ENCODE measurements around the gene RANBP10. TPM values are rescaled to one million over a fixed set of nuclear protein-coding genes. Genes with fewer than 3 reads are reported as not detected.

The RANBP10 gene
- total RNA-seq, 4 donors from 2014 or later, result 18.4 to 35.2 (median 27.6) TPM

DNA sequence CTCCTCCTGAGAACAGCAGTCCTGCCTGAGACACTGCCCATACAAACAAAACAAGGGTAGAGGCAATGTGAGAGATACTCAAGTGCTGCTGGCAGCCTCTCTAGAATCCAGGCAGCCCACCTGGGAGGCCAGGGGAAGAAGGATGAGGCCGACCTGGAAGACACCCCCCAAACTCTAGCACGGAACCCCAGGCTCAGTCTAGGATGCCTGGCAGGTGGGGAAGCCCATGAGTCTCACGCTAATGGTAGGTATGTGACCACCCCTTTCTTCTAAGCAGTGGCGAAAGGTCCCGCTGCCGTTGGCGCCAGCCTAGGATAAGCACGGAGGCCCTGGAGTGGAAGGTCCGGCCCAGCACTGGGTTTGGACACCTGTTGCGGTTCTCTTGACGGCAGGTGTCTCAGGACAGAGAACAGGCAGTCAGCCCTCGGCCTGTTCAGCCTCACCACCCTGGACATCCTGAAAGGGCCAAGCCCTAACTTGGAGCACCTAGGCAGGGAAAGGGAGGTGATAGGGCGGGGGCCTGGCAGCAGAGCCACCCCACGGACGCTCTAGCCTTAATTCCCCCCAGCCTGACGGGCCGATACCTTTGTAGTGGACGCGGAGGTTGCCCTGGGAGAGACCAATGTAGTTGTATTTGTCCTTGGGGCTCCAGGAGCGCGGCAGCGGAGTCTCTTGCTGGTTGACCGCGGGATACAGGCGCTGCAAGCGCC lies 487 bp downstream of the RANBP10 start:
- Histone ChIP-seq H3K27ac (peak overlapping the region; percentile 84), H3K9me3 (no peaks in the 10 kb centered on the region), H3K4me3 (peak overlapping the region; percentile 95), H3K36me3 (peaks cover 5% of the 10 kb centered on the region), H3K27me3 (no peaks in the 10 kb centered on the region), H3K4me1 (peaks cover 21% of the 10 kb centered on the region)
- WGBS, result 0% methylated on average over 12 of the region's 26 CpGs
- no peak for DNase-seq (ENCODE audit: low spot score in 2 of 2)
- TF ChIP-seq EP300 (IDR thresholded peaks at IDR 0.05) (no peak), POLR2AphosphoS5 (IDR thresholded peaks at IDR 0.05) (no peak), POLR2A (IDR thresholded peaks at IDR 0.05) (no peak)
- TF ChIP-seq, protein P1, sequence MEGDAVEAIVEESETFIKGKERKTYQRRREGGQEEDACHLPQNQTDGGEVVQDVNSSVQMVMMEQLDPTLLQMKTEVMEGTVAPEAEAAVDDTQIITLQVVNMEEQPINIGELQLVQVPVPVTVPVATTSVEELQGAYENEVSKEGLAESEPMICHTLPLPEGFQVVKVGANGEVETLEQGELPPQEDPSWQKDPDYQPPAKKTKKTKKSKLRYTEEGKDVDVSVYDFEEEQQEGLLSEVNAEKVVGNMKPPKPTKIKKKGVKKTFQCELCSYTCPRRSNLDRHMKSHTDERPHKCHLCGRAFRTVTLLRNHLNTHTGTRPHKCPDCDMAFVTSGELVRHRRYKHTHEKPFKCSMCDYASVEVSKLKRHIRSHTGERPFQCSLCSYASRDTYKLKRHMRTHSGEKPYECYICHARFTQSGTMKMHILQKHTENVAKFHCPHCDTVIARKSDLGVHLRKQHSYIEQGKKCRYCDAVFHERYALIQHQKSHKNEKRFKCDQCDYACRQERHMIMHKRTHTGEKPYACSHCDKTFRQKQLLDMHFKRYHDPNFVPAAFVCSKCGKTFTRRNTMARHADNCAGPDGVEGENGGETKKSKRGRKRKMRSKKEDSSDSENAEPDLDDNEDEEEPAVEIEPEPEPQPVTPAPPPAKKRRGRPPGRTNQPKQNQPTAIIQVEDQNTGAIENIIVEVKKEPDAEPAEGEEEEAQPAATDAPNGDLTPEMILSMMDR (IDR thresholded peaks at IDR 0.05), result no peak

DNA sequence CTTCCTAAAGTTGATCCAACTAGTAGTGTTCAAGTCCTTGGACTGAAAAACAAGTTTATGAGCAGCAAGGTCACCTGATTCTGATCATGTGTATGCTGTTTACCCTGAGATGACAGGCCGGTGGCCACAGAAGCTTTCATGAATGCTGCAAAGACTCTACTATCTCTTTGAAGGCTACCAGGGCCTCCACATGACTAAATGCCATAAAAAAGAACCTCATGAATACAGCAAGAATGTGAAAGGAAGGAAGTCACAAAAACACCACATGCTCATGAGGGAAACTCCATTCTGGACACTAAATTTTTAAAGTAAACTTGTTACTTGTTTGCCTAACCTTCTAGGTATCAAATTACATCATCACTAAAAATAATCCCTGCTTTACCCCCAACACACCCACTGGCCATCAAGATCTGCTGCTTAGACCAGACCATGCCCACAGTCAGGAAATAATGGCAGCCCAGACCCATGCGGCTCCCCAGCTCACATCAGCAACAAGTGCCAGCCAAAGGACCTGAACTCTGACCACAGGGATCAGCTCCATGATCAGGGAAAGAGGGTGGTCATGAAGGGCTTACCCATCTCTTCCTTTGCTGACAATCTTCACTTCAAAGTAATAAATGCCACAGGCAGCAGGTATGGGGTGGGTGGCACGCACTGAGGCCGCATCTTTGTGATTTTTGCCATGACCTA lies 1.4 kb downstream of the RANBP10 start:
- peaks cover 30% of the 10 kb centered on the region for H3K4me1 ChIP-seq
- H3K36me3 ChIP-seq, result peaks cover 5% of the 10 kb centered on the region
- no peak for DNase-seq (ENCODE audit: low spot score in 2 of 2)
- H3K27ac ChIP-seq, result peak overlapping the region; percentile 27
- no peaks in the 10 kb centered on the region for H3K9me3 ChIP-seq
- no peaks in the 10 kb centered on the region for H3K27me3 ChIP-seq
- TF ChIP-seq POLR2A (IDR thresholded peaks at IDR 0.05), result no peak
- no peak for TF ChIP-seq EP300 (IDR thresholded peaks at IDR 0.05)
- TF ChIP-seq, protein P1 (IDR thresholded peaks at IDR 0.05), result no peak
- TF ChIP-seq POLR2AphosphoS5 (IDR thresholded peaks at IDR 0.05), result no peak
- H3K4me3 ChIP-seq, result peak overlapping the region; percentile 95
- 96% methylated on average over 4 of the region's 4 CpGs for WGBS

DNA sequence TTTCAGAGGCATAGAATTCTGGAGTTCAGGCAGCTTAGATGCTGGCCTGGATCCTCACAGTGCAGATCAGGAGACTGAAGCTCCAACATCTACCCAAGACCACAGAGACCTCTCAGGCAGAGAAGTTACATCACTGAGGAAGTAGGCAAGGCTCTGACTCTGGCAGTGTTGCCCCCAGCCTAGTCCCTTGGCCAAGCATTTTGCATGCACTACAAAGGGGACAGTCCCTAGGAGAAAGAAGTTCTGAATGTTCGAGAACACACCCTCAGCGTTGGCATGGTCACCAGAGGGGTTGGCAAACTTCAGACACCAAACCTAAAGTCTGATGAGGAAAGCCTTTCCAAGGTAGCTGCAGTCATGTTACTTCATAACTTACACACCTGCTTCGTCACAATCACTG lies 2.5 kb downstream of the RANBP10 start:
- Histone ChIP-seq H3K4me1 (peaks cover 30% of the 10 kb centered on the region), H3K9me3 (no peaks in the 10 kb centered on the region), H3K36me3 (peaks cover 8% of the 10 kb centered on the region), H3K4me3 (no peak overlapping the region), H3K27me3 (no peaks in the 10 kb centered on the region), H3K27ac (no peak overlapping the region)
- no peak for TF ChIP-seq POLR2A (IDR thresholded peaks at IDR 0.05)
- TF ChIP-seq, protein P1 (IDR thresholded peaks at IDR 0.05), result no peak
- TF ChIP-seq POLR2AphosphoS5 (IDR thresholded peaks at IDR 0.05), result no peak
- no peak for TF ChIP-seq EP300 (IDR thresholded peaks at IDR 0.05)
- WGBS, result 57% methylated on average over 3 of the region's 3 CpGs
- no peak for DNase-seq (ENCODE audit: low spot score in 2 of 2)

DNA sequence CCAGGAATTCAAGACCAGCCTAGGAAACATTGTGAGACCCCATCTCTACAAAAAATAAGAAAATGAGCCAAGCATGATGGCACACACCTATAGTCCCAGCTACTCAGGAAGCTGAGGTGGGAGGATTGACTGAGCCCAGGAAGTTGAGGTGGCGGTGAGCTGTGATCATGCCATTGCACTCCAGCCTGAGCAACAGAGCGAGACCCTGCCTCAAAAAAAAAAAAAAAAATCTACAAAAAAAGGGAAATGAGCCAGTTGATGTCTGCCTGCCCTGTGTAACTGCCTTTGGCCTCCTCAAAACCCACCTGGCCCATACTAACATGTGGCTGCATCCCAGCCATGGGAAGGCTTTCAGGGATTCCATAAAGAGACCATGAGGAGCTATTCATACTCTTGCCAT lies 4.5 kb downstream of the RANBP10 start:
- no peak for DNase-seq (ENCODE audit: low spot score in 2 of 2)
- 100% methylated on average over 2 of the region's 2 CpGs for WGBS
- TF ChIP-seq POLR2A (IDR thresholded peaks at IDR 0.05) (no peak), EP300 (IDR thresholded peaks at IDR 0.05) (no peak), POLR2AphosphoS5 (IDR thresholded peaks at IDR 0.05) (no peak)
- TF ChIP-seq, protein P1 (IDR thresholded peaks at IDR 0.05), result no peak
- Histone ChIP-seq H3K9me3 (no peaks in the 10 kb centered on the region), H3K27ac (no peak overlapping the region), H3K36me3 (peaks cover 10% of the 10 kb centered on the region), H3K4me1 (peaks cover 22% of the 10 kb centered on the region), H3K27me3 (no peaks in the 10 kb centered on the region), H3K4me3 (no peak overlapping the region)

DNA sequence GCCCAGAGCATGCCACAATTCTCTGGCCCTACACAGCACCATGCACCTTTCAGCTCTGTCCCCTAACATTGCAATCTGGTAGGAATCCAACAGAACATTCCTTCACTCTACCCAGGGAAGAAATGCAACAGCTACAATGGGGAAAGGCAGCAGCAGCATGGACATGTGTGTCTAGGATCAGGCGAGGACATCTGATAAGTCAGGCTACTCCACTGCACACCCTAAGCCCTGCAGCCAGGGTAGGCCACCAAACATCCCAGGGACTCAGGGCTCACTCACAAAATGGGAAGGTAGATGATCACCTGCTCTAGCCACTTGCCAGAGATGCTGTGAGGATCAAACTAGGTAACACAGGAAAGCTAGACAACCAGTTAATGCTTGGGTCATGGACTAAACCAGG lies 5.1 kb downstream of the RANBP10 start:
- Histone ChIP-seq H3K4me3 (no peak overlapping the region), H3K9me3 (no peaks in the 10 kb centered on the region), H3K4me1 (peaks cover 21% of the 10 kb centered on the region), H3K27me3 (no peaks in the 10 kb centered on the region), H3K27ac (no peak overlapping the region), H3K36me3 (peaks cover 10% of the 10 kb centered on the region)
- TF ChIP-seq POLR2A (IDR thresholded peaks at IDR 0.05) (no peak), EP300 (IDR thresholded peaks at IDR 0.05) (no peak), POLR2AphosphoS5 (IDR thresholded peaks at IDR 0.05) (no peak)
- TF ChIP-seq, protein P1 (IDR thresholded peaks at IDR 0.05), result no peak
- WGBS, result 83% methylated on average over 1 of the region's 1 CpG
- DNase-seq (ENCODE audit: low spot score in 2 of 2), result no peak
